HepG2 (cell line): Measurements from ENCODE around the gene LRRN4CL. TPM values are rescaled to one million over a fixed set of nuclear protein-coding genes. Genes with fewer than 3 reads are reported as not detected.
A peak's percentile ranks its signal among the peaks of the same experiment; 100 is the strongest.

ENCODE experiments used
- DNMT1 ChIP-seq: sonication (generic); formaldehyde crosslinking; IDR thresholded peaks from 2 replicates; pipeline ENCODE4 v1.5.1; 2020; ENCODE audit warnings: mild to moderate bottlenecking, missing genetic modification reagents
- DPF2 ChIP-seq: sonication (generic); formaldehyde crosslinking; IDR thresholded peaks from 2 replicates; pipeline ENCODE4 v1.4.0; 2020; ENCODE audit warnings: mild to moderate bottlenecking, low read depth, missing genetic modification reagents, borderline replicate concordance
- EP300 ChIP-seq, 3 experiments: sonication (generic) in 1 of 3; formaldehyde crosslinking in 1 of 3; IDR thresholded peaks; 2 replicates each; pipeline versions ENCODE4 v1.5.1 to v1.6.1; 2011 to 2020; ENCODE audit warnings: low read depth in 2 of 3, low read length in 2 of 3, borderline replicate concordance in 1 of 3, improper control_type of control experiment in 1 of 3, mild to moderate bottlenecking in 1 of 3, missing genetic modification reagents in 1 of 3, moderate library complexity in 1 of 3
- FOXC1 ChIP-seq: sonication (generic); formaldehyde crosslinking; IDR thresholded peaks from 2 replicates; pipeline ENCODE4 v1.8.0; 2022; ENCODE audit warnings: mild to moderate bottlenecking, missing genetic modification reagents, borderline replicate concordance
- GMEB1 ChIP-seq: sonication (generic); formaldehyde crosslinking; IDR thresholded peaks from 2 replicates; pipeline ENCODE4 v1.5.1; 2020; ENCODE audit warnings: missing genetic modification reagents, mild to moderate bottlenecking, borderline replicate concordance
- KDM6A ChIP-seq: IDR thresholded peaks from 2 replicates; pipeline ENCODE4 v1.6.1; 2016; ENCODE audit warnings: low read depth
- MED13 ChIP-seq: sonication (generic); formaldehyde crosslinking; IDR thresholded peaks from 2 replicates; pipeline ENCODE4 v1.5.0; 2020; ENCODE audit warnings: missing genetic modification reagents
- NFE2L2 ChIP-seq: fragments of 150-350 bp; IDR thresholded peaks from 2 replicates; pipeline ENCODE4 v1.6.1; 2014; ENCODE audit warnings: low read length
- NKX3-1 ChIP-seq: sonication (generic); formaldehyde crosslinking; IDR thresholded peaks from 2 replicates; pipeline ENCODE4 v1.5.0; 2020; ENCODE audit warnings: missing genetic modification reagents
- NR0B2 ChIP-seq: sonication (generic); formaldehyde crosslinking; IDR thresholded peaks from 2 replicates; pipeline ENCODE4 v1.4.0; 2020; ENCODE audit warnings: mild to moderate bottlenecking, missing genetic modification reagents
- PCBP2 ChIP-seq: fragments of 200-400 bp; formaldehyde crosslinking; optimal IDR thresholded peaks from 2 replicates; pipeline ENCODE3; 2018; ENCODE audit warnings: low read length, low read depth; ENCODE audit not compliant: poor library complexity, severe bottlenecking
- POGZ ChIP-seq: sonication (generic); formaldehyde crosslinking; IDR thresholded peaks from 2 replicates; pipeline ENCODE4 v1.4.0; 2020; ENCODE audit warnings: mild to moderate bottlenecking, missing genetic modification reagents
- RFX3 ChIP-seq: IDR thresholded peaks from 2 replicates; pipeline ENCODE4 v1.6.1; 2016; ENCODE audit warnings: missing biosample characterization, missing genetic modification reagents
- ZBTB1 ChIP-seq: sonication (generic); formaldehyde crosslinking; IDR thresholded peaks from 2 replicates; pipeline ENCODE4 v1.4.0; 2020; ENCODE audit warnings: missing genetic modification reagents, borderline replicate concordance
- ZNF138 ChIP-seq: sonication (generic); formaldehyde crosslinking; IDR thresholded peaks from 2 replicates; pipeline ENCODE4 v1.5.0; 2020; ENCODE audit warnings: mild to moderate bottlenecking, low read depth, missing genetic modification reagents
- ZNF180 ChIP-seq: sonication (generic); formaldehyde crosslinking; IDR thresholded peaks from 2 replicates; pipeline ENCODE4 v1.4.0; 2020; ENCODE audit warnings: low read depth, missing genetic modification reagents, borderline replicate concordance
- ZNF430 ChIP-seq: sonication (generic); formaldehyde crosslinking; IDR thresholded peaks from 2 replicates; pipeline ENCODE4 v1.9.0; 2021; ENCODE audit warnings: mild to moderate bottlenecking, missing genetic modification reagents
- ZNF563 ChIP-seq: sonication (generic); formaldehyde crosslinking; IDR thresholded peaks from 2 replicates; pipeline ENCODE4 v1.8.0; 2022; ENCODE audit warnings: mild to moderate bottlenecking, moderate library complexity, missing genetic modification reagents
- ZNF567 ChIP-seq: sonication (generic); formaldehyde crosslinking; IDR thresholded peaks from 2 replicates; pipeline ENCODE4 v1.8.1; 2023; ENCODE audit warnings: mild to moderate bottlenecking, missing genetic modification reagents, borderline replicate concordance
- ZNF616 ChIP-seq: sonication (generic); formaldehyde crosslinking; IDR thresholded peaks from 2 replicates; pipeline ENCODE4 v1.5.0; 2020; ENCODE audit warnings: low read depth, mild to moderate bottlenecking, missing genetic modification reagents
- ZNF746 ChIP-seq: sonication (generic); formaldehyde crosslinking; IDR thresholded peaks from 2 replicates; pipeline ENCODE4 v1.8.0; 2022; ENCODE audit warnings: mild to moderate bottlenecking, missing genetic modification reagents
- polyA plus RNA-seq, 8 experiments: library from polyadenylated mRNA; depleted of rRNA in 3 of 8; stranded (reverse) in 7 of 8; unstranded in 1 of 8; fragments of >200 nt; fragmentation: Illumina TruSeq in 4 of 8; extraction: Trizol in 4 of 8; gene quantifications; 2 replicates each; pipeline versions ENCODE4 v1.2.1 to v1.2.3, GENCODE V29; 2011 to 2016; ENCODE audit warnings: low read depth in 4 of 8, missing spikeins in 1 of 8, mixed read lengths in 1 of 8; ENCODE audit not compliant: insufficient read depth in 1 of 8
- total RNA-seq, 5 experiments: library from RNA; depleted of rRNA; stranded (reverse); fragments of >200 nt; fragmentation: Illumina TruSeq; extraction: Trizol; gene quantifications; 2 replicates each; pipeline ENCODE4 v1.2.3, GENCODE V29; 2016; ENCODE audit warnings: low read depth in 1 of 5
- TF ChIP-seq, protein P1 (sequence below): sonication (generic); formaldehyde crosslinking; IDR thresholded peaks from 2 replicates; pipeline ENCODE4 v1.4.0; 2020; ENCODE audit warnings: mild to moderate bottlenecking, missing genetic modification reagents, borderline replicate concordance

Gene LRRN4CL
- total and polyA plus RNA-seq, 2 of the 13 experiments (the other 11 are each of a cell fraction or from before 2014, with no cell fraction given) = 0.11 TPM; not detected in 1

GRCh38 chr11:62678770-62679696 is 10.3 kb downstream of the LRRN4CL start, which contains the start of gene UBXN1 (continued):
- TF ChIP-seq EP300 (IDR thresholded peaks at IDR 0.05; ENCODE audit: low read depth in 2 of 2, low read length in 2 of 2) (no peak), EP300 (CRISPR knock-in tag; IDR thresholded peaks at IDR 0.05; ENCODE audit: borderline replicate concordance) (0 out of 2 replicates have a peak, but pooled peaks have one; percentile 11), DPF2 (CRISPR knock-in tag) (no peak), NKX3-1 (no peak), FOXC1 (peak; percentile 29; the same call in 1 of the 2 replicates), ZNF616 (peak; percentile 56; the same call in 1 of the 2 replicates), ZNF746 (peak; percentile 61; the same call in 1 of the 2 replicates), NFE2L2 (no peak), ZBTB1 (CRISPR knock-in tag) (no peak), DNMT1 (CRISPR knock-in tag) (no peak), ZNF138 (CRISPR knock-in tag) (no peak), ZNF567 (CRISPR knock-in tag) (no peak), RFX3 (CRISPR knock-in tag) (no peak), ZNF563 (peak; percentile 45; the same call in 1 of the 2 replicates), KDM6A (CRISPR knock-in tag) (no peak), ZNF180 (CRISPR knock-in tag) (no peak), ZNF430 (CRISPR knock-in tag) (peak; percentile 35; the same call in 1 of the 2 replicates), NR0B2 (no peak), PCBP2 (no peak), GMEB1 (CRISPR knock-in tag) (peak; percentile 75; the same call in 1 of the 2 replicates), MED13 (no peak), POGZ (peak; percentile 65; the same call in 1 of the 2 replicates)
- TF ChIP-seq, protein P1, sequence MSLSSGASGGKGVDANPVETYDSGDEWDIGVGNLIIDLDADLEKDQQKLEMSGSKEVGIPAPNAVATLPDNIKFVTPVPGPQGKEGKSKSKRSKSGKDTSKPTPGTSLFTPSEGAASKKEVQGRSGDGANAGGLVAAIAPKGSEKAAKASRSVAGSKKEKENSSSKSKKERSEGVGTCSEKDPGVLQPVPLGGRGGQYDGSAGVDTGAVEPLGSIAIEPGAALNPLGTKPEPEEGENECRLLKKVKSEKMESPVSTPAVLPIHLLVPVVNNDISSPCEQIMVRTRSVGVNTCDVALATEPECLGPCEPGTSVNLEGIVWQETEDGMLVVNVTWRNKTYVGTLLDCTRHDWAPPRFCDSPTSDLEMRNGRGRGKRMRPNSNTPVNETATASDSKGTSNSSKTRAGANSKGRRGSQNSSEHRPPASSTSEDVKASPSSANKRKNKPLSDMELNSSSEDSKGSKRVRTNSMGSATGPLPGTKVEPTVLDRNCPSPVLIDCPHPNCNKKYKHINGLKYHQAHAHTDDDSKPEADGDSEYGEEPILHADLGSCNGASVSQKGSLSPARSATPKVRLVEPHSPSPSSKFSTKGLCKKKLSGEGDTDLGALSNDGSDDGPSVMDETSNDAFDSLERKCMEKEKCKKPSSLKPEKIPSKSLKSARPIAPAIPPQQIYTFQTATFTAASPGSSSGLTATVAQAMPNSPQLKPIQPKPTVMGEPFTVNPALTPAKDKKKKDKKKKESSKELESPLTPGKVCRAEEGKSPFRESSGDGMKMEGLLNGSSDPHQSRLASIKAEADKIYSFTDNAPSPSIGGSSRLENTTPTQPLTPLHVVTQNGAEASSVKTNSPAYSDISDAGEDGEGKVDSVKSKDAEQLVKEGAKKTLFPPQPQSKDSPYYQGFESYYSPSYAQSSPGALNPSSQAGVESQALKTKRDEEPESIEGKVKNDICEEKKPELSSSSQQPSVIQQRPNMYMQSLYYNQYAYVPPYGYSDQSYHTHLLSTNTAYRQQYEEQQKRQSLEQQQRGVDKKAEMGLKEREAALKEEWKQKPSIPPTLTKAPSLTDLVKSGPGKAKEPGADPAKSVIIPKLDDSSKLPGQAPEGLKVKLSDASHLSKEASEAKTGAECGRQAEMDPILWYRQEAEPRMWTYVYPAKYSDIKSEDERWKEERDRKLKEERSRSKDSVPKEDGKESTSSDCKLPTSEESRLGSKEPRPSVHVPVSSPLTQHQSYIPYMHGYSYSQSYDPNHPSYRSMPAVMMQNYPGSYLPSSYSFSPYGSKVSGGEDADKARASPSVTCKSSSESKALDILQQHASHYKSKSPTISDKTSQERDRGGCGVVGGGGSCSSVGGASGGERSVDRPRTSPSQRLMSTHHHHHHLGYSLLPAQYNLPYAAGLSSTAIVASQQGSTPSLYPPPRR (CRISPR knock-in tag) = no peak
